GM23248 (cell line): ENCODE measurements around the gene PARD3B.

Experiments
- EZH2 ChIP-seq: fragments of 200-600 bp; sonication (generic); IDR thresholded peaks from 2 replicates; pipeline ENCODE4 v1.6.1; 2018; ENCODE audit warnings: antibody characterized with exemption, mild to moderate bottlenecking; ENCODE audit not compliant: insufficient read depth, poor library complexity, severe bottlenecking
- EZH2phosphoT487 ChIP-seq: fragments of 200-600 bp; sonication (generic); IDR thresholded peaks from 2 replicates; pipeline ENCODE4 v1.6.1; 2018; ENCODE audit warnings: antibody characterized with exemption, moderate library complexity, mild to moderate bottlenecking, low read depth; ENCODE audit not compliant: insufficient read depth

DNA sequence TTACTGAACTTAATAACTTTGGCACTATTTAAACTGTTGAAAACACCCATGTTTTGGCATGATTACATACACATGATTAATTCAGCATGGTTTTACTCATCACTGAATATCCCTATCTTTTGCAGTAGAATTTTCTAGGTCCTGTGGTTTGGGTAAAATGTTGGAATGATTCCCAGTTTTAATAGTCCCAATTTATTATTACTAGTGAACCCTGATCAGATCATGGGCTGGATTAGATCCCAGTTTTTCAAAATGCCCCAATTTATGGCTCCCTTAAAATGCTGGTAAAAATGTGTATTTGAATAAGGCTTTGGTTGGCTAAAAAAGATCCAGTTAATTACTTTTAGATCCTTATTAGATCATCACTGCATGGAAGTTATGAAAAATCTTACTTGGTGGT lies 863.4 kb downstream of the PARD3B start:
- TF ChIP-seq EZH2 = no peak
- no peak for TF ChIP-seq EZH2phosphoT487
